ENCODE data around the gene ELOVL2.

Gene ELOVL2

GRCh38 chr6:10957414-10957886 lies 86.7 kb downstream of the ELOVL2 start:
- Histone ChIP-seq H3K36me3 (no peaks in the 10 kb centered on the region), H3K9me3 (no peaks in the 10 kb centered on the region), H3K27me3 (peaks cover 8% of the 10 kb centered on the region), H3K4me1 (ENCODE audit: control insufficient read depth in 1 of 2, insufficient read depth in 1 of 2, low read depth in 1 of 2, low read length in 1 of 2) (no peaks in the 10 kb centered on the region), H3K4me3 (ENCODE audit: low read depth in 1 of 2, low read length in 1 of 2) (no peak overlapping the region), H3K27ac (no peak overlapping the region)
- TF ChIP-seq, protein P1, sequence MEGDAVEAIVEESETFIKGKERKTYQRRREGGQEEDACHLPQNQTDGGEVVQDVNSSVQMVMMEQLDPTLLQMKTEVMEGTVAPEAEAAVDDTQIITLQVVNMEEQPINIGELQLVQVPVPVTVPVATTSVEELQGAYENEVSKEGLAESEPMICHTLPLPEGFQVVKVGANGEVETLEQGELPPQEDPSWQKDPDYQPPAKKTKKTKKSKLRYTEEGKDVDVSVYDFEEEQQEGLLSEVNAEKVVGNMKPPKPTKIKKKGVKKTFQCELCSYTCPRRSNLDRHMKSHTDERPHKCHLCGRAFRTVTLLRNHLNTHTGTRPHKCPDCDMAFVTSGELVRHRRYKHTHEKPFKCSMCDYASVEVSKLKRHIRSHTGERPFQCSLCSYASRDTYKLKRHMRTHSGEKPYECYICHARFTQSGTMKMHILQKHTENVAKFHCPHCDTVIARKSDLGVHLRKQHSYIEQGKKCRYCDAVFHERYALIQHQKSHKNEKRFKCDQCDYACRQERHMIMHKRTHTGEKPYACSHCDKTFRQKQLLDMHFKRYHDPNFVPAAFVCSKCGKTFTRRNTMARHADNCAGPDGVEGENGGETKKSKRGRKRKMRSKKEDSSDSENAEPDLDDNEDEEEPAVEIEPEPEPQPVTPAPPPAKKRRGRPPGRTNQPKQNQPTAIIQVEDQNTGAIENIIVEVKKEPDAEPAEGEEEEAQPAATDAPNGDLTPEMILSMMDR (IDR thresholded peaks at IDR 0.05) = no peak

GRCh38 chr6:10956776-10957175 lies 87.3 kb downstream of the ELOVL2 start:
- no peak overlapping the region for H3K4me3 ChIP-seq (ENCODE audit: low read depth in 1 of 2, low read length in 1 of 2)
- no peaks in the 10 kb centered on the region for H3K9me3 ChIP-seq
- no peak overlapping the region for H3K27ac ChIP-seq
- H3K27me3 ChIP-seq = peaks cover 8% of the 10 kb centered on the region
- no peaks in the 10 kb centered on the region for H3K4me1 ChIP-seq (ENCODE audit: control insufficient read depth in 1 of 2, insufficient read depth in 1 of 2, low read depth in 1 of 2, low read length in 1 of 2)
- TF ChIP-seq, protein P1 (IDR thresholded peaks at IDR 0.05) = no peak
- H3K36me3 ChIP-seq = no peaks in the 10 kb centered on the region

GRCh38 chr6:10954590-10955010 lies 89.5 kb downstream of the ELOVL2 start:
- Histone ChIP-seq H3K9me3 (no peaks in the 10 kb centered on the region), H3K36me3 (no peaks in the 10 kb centered on the region), H3K27ac (no peak overlapping the region), H3K4me3 (ENCODE audit: low read depth in 1 of 2, low read length in 1 of 2) (no peak overlapping the region), H3K27me3 (no peaks in the 10 kb centered on the region), H3K4me1 (ENCODE audit: control insufficient read depth in 1 of 2, insufficient read depth in 1 of 2, low read depth in 1 of 2, low read length in 1 of 2) (no peaks in the 10 kb centered on the region)
- TF ChIP-seq, protein P1 (IDR thresholded peaks at IDR 0.05) = peak; percentile 46

DNA sequence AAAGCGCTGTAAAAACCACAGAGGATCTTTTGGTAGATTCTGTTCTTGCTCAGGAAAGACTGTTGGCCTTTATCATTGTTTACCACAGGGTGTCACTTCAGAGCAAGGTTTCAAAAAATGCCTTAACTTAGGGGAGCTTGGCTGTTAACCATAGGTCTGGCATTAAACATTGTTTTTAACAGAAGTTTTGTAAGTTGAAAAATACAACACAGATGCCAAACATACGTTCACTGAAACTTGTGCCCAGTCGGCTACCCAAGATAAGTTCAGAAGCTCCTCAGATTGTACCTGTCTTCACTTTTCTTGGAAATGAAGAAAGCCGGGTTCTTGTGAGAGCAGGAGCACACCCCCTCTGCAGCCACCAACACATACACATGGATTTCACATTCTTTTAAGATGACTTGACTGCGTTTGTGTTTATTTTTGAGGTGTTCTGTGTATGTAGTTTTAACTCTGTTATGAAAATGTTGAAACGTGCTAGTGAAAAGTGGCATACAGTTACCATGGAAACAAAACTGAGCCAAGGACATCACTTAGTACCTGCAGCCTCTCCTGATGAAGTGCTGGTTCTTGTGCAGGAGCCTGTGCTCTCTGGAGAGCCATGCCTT lies 92.3 kb downstream of the ELOVL2 start:
- H3K4me3 ChIP-seq (ENCODE audit: low read depth in 1 of 2, low read length in 1 of 2) = no peak overlapping the region
- H3K27me3 ChIP-seq = peaks cover 4% of the 10 kb centered on the region
- H3K9me3 ChIP-seq = no peaks in the 10 kb centered on the region
- H3K36me3 ChIP-seq = no peaks in the 10 kb centered on the region
- no peaks in the 10 kb centered on the region for H3K4me1 ChIP-seq (ENCODE audit: control insufficient read depth in 1 of 2, insufficient read depth in 1 of 2, low read depth in 1 of 2, low read length in 1 of 2)
- no peak overlapping the region for H3K27ac ChIP-seq
- TF ChIP-seq, protein P1 (IDR thresholded peaks at IDR 0.05) = no peak

DNA sequence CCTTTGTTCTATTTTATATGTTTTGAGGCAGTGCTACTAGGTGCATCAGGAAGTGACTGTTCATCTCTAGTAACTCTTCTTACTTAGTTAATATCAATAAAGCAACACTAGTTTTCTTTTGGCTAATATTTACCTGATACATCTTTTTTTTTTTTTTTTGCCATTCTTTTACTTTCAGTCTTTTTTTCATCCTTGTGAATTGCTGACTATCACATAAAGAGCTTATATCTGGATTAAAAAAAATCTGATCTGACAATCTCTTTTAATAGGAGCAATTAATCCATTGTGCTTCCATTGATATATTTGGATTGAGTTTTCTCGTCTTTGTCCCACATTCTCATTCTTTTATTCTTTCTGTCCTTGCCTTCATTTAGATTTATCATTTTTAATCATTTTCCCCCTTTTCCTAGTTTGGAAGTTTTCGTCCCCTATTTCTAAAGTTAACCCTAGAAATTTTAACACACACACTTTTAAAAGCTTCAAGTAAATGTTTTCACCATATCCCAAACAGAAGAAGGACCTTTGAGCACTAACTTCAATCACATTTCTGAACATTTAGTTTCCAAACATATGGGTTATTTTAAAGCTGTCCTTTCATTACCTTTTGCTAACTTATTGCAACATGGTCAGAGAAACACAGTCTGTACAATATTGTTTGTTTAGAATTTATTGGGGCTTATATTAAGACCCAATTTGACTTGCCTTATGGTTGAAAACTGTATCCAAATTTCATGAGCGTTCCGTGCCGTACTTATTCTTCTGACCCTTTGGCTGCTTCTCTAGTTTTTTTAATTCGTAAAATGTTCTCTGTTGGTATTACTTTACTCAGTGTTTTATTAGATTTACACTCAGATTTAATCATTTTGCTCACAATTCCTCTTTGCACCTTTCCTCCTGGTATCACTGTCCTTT lies 94.3 kb downstream of the ELOVL2 start:
- H3K27ac ChIP-seq = no peak overlapping the region
- peaks cover 4% of the 10 kb centered on the region for H3K27me3 ChIP-seq
- H3K4me3 ChIP-seq (ENCODE audit: low read depth in 1 of 2, low read length in 1 of 2) = no peak overlapping the region
- no peaks in the 10 kb centered on the region for H3K9me3 ChIP-seq
- TF ChIP-seq, protein P1 (IDR thresholded peaks at IDR 0.05) = no peak
- H3K36me3 ChIP-seq = no peaks in the 10 kb centered on the region
- H3K4me1 ChIP-seq (ENCODE audit: control insufficient read depth in 1 of 2, insufficient read depth in 1 of 2, low read depth in 1 of 2, low read length in 1 of 2) = no peaks in the 10 kb centered on the region

All from neutrophil (primary cell).